Endodermal cell (in vitro differentiated cells): ENCODE measurements around the gene ABCA8. TPM values are rescaled to one million over a fixed set of nuclear protein-coding genes. Genes with fewer than 3 reads are reported as not detected.
"Not testable (repeated sequence)": the region's sequence is repeated elsewhere in the genome, so short reads cannot be mapped to it uniquely, and the experiment has no call there.

Source experiments
- DNase-seq: peaks from one replicate; pipeline ENCODE4 v3.0.0-alpha.2; 2017
- H3K27ac ChIP-seq: 2 replicates; pipeline ENCODE4 v1.5.1; 2013; ENCODE audit warnings: mild to moderate bottlenecking, low read depth, low read length, moderate library complexity
- H3K27me3 ChIP-seq: 2 replicates; pipeline ENCODE4 v1.6.1; 2013; ENCODE audit warnings: mild to moderate bottlenecking, low read length, moderate library complexity; ENCODE audit not compliant: insufficient read depth, control insufficient read depth, poor library complexity, severe bottlenecking
- H3K36me3 ChIP-seq: 2 replicates; pipeline ENCODE4 v1.7.0; 2013; ENCODE audit warnings: mild to moderate bottlenecking, low read length, moderate library complexity; ENCODE audit not compliant: control insufficient read depth, insufficient read depth
- H3K4me1 ChIP-seq: one replicate; pipeline ENCODE4 v1.7.0; 2013; ENCODE audit warnings: low read length; ENCODE audit not compliant: control insufficient read depth, insufficient read depth
- H3K4me3 ChIP-seq: 2 replicates; pipeline ENCODE4 v1.5.1; 2013; ENCODE audit warnings: mild to moderate bottlenecking, low read length, moderate library complexity
- H3K9ac ChIP-seq: 2 replicates; pipeline ENCODE4 v1.6.1; 2013; ENCODE audit warnings: mild to moderate bottlenecking, low read length, moderate library complexity; ENCODE audit not compliant: poor library complexity, severe bottlenecking; ENCODE audit errors: extremely low read depth
- H3K9me3 ChIP-seq: 2 replicates; pipeline ENCODE4 v1.6.1; 2013; ENCODE audit warnings: mild to moderate bottlenecking, low read length, moderate library complexity; ENCODE audit not compliant: control insufficient read depth
- H3K27ac Mint-ChIP-seq: 2 replicates; pipeline ENCODE4 v1.8.0; 2020; ENCODE audit warnings: mixed read lengths
- H3K27me3 Mint-ChIP-seq: 2 replicates; pipeline ENCODE4 v1.8.0; 2021; ENCODE audit warnings: mild to moderate bottlenecking, mixed read lengths; ENCODE audit not compliant: insufficient read depth
- H3K36me3 Mint-ChIP-seq: 2 replicates; pipeline ENCODE4 v1.8.0; 2020; ENCODE audit warnings: low read depth, mixed read lengths
- H3K4me1 Mint-ChIP-seq: 2 replicates; pipeline ENCODE4 v1.8.0; 2020; ENCODE audit warnings: mixed read lengths
- H3K4me3 Mint-ChIP-seq: 2 replicates; pipeline ENCODE4 v1.8.0; 2020; ENCODE audit warnings: mild to moderate bottlenecking, moderate library complexity, mixed read lengths
- H3K9me3 Mint-ChIP-seq: 2 replicates; pipeline ENCODE4 v1.8.0; 2020; ENCODE audit warnings: mild to moderate bottlenecking, mixed read lengths
- CTCF ChIP-seq: fragments of 200-600 bp; sonication (generic); conservative IDR thresholded peaks from 2 replicates; pipeline ENCODE4 v1.5.0; 2021; ENCODE audit warnings: antibody characterized with exemption, mild to moderate bottlenecking
- WGBS, 2 experiments: methylation state at CpG; one replicate each; pipeline versions ENCODE4 v1.1.5 to v1.1.7; 2013; ENCODE audit warnings: missing lambda C conversion rate in 2 of 2, mixed read lengths in 1 of 2; ENCODE audit not compliant: insufficient coverage in 1 of 2, insufficient read length in 1 of 2; 5-methylcytosine and 5-hydroxymethylcytosine counted together
- total RNA-seq, 2 donors: library from RNA; stranded (reverse); fragmentation: NEBNext Ultra II Directional in 1 of 2; extraction: Animal tissue kit (Norgen Biotek cat#: 25700) in 1 of 2; gene quantifications; 2 replicates in 1 of 2; 3 replicates in 1 of 2; pipeline ENCODE4 v1.2.1, GENCODE V29; 2021

Gene ABCA8
- total RNA-seq, 2 donors from 2014 or later, result not detected

GRCh38 chr17:68954146-68954896 is 871 bp downstream of the ABCA8 start:
- 90 to 92% methylated on average over 2 of the region's 4 CpGs for WGBS, 2 experiments
- no peak overlapping the region for H3K4me3 ChIP-seq

GRCh38 chr17:68953340-68953997 is 1.7 kb downstream of the ABCA8 start:
- H3K4me1 ChIP-seq, result no peaks in the 10 kb centered on the region
- Mint-ChIP-seq H3K36me3 (no peaks in the 10 kb centered on the region), H3K4me3 (no peak overlapping the region), H3K4me1 (peaks cover 3% of the 10 kb centered on the region), H3K9me3 (no peaks in the 10 kb centered on the region), H3K27me3 (no peaks in the 10 kb centered on the region), H3K27ac (no peak overlapping the region)
- H3K9ac ChIP-seq, result no peak overlapping the region
- no peaks in the 10 kb centered on the region for H3K36me3 ChIP-seq
- no peaks in the 10 kb centered on the region for H3K9me3 ChIP-seq
- DNase-seq, result no peak
- H3K27ac ChIP-seq, result no peak overlapping the region
- WGBS, 2 experiments, result 97% methylated on average over 4 of the region's 4 CpGs; no CpG with 5 or more reads in 1 of the 2 experiments
- no peak for TF ChIP-seq CTCF
- H3K27me3 ChIP-seq, result no peaks in the 10 kb centered on the region
- H3K4me3 ChIP-seq, result no peak overlapping the region

More at GRCh38 chr17:68954146-68954896, 871 bp downstream of the ABCA8 start:
- H3K4me1 ChIP-seq, result no peaks in the 10 kb centered on the region
- H3K36me3 Mint-ChIP-seq, result no peaks in the 10 kb centered on the region
- H3K4me3 Mint-ChIP-seq, result no peak overlapping the region
- TF ChIP-seq CTCF, result no peak
- H3K9me3 Mint-ChIP-seq, result no peaks in the 10 kb centered on the region
- no peak for DNase-seq
- H3K9me3 ChIP-seq, result peaks cover 4% of the 10 kb centered on the region
- H3K27me3 Mint-ChIP-seq, result no peaks in the 10 kb centered on the region
- no peak overlapping the region for H3K27ac ChIP-seq
- H3K36me3 ChIP-seq, result no peaks in the 10 kb centered on the region
- H3K27ac Mint-ChIP-seq, result no peak overlapping the region
- H3K27me3 ChIP-seq, result no peaks in the 10 kb centered on the region
- no peak overlapping the region for H3K9ac ChIP-seq
- H3K4me1 Mint-ChIP-seq, result peaks cover 3% of the 10 kb centered on the region

- H3K36me3 Mint-ChIP-seq, result no peaks in the 10 kb centered on the region
- WGBS, 2 experiments, result 94 to 100% methylated on average over 1 to 4 of the region's 4 CpGs
- H3K27ac Mint-ChIP-seq, result no peak overlapping the region
- H3K4me3 Mint-ChIP-seq, result no peak overlapping the region
- H3K9me3 Mint-ChIP-seq, result peaks cover 2% of the 10 kb centered on the region
- no peaks in the 10 kb centered on the region for H3K9me3 ChIP-seq
- no peak overlapping the region for H3K27ac ChIP-seq
- H3K4me3 ChIP-seq, result no peak overlapping the region
- no peaks in the 10 kb centered on the region for H3K27me3 ChIP-seq
- TF ChIP-seq CTCF, result no peak
- DNase-seq, result no peak
- no peaks in the 10 kb centered on the region for H3K36me3 ChIP-seq
- H3K4me1 ChIP-seq, result no peaks in the 10 kb centered on the region
- H3K27me3 Mint-ChIP-seq, result no peaks in the 10 kb centered on the region
- H3K9ac ChIP-seq, result no peak overlapping the region
- H3K4me1 Mint-ChIP-seq, result peaks cover 3% of the 10 kb centered on the region
These were observed 4.5 kb downstream of the ABCA8 start for GRCh38 chr17:68950725-68951124.

GRCh38 chr17:68947868-68948267 is 7.3 kb downstream of the ABCA8 start:
- not testable (repeated sequence) for H3K9ac ChIP-seq, DNase-seq, H3K4me3 ChIP-seq, H3K27me3 ChIP-seq, H3K27me3 Mint-ChIP-seq, H3K4me1 Mint-ChIP-seq, H3K36me3 ChIP-seq, H3K4me3 Mint-ChIP-seq, H3K36me3 Mint-ChIP-seq, H3K9me3 ChIP-seq, H3K4me1 ChIP-seq, H3K27ac ChIP-seq, H3K27ac Mint-ChIP-seq, H3K9me3 Mint-ChIP-seq
- 91% methylated on average over 1 of the region's 1 CpG; no CpG with 5 or more reads in 1 of the 2 experiments for WGBS, 2 experiments
